Motor neuron (in vitro differentiated cells): Measurements from ENCODE around the gene ANO7. TPM values are rescaled to one million over a fixed set of nuclear protein-coding genes. Genes with fewer than 3 reads are reported as not detected.

ENCODE experiments used
- ATAC-seq, 8 experiments: fragments of 200-7000 bp; cut with Tn5 transposase; replicated peaks in 6 of 8; 2 replicates each; pipeline ENCODE4 v1.8.0; 2021; ENCODE audit warnings: mild to moderate bottlenecking in 8 of 8, moderate library complexity in 8 of 8
- H3K27ac ChIP-seq, 2 donors: fragments of 250-450 bp; sonication (Bioruptor Pico); 2 replicates each; pipeline ENCODE4 v1.9.0; 2021; ENCODE audit warnings: antibody characterized with exemption in 2 of 2, mild to moderate bottlenecking in 2 of 2, moderate library complexity in 1 of 2
- H3K4me1 ChIP-seq, 2 donors: fragments of 250-450 bp; sonication (Bioruptor Pico); replicated peaks in 1 of 2; 2 replicates each; pipeline ENCODE4 v1.6.1; 2021; ENCODE audit warnings: antibody characterized with exemption in 2 of 2, mild to moderate bottlenecking in 2 of 2, moderate library complexity in 1 of 2
- H3K4me3 ChIP-seq, 5 donors: fragments of 250-450 bp; sonication (Bioruptor Pico); 2 replicates each; pipeline ENCODE4 v1.9.0; 2021; ENCODE audit warnings: antibody characterized with exemption in 5 of 5, mild to moderate bottlenecking in 5 of 5, moderate library complexity in 4 of 5
- WGBS, 10 experiments: fragments of 450-650 bp; shearing (Covaris generic); methylation state at CpG; one replicate each; pipeline ENCODE4 v1.0.0; 2022; 5-methylcytosine and 5-hydroxymethylcytosine counted together
- in situ Hi-C, 9 experiments: fragments of 400-800 bp; cut with MboI; loops; one replicate each; pipeline ENCODE4 v1.15.0; 2021; ENCODE audit warnings: low sequenced_read_pairs in 9 of 9, low pct_unique_long_range_greater_than_20kb in 2 of 9; ENCODE audit not compliant: unreplicated experiment in 9 of 9
- total RNA-seq, 8 experiments: library from RNA; unstranded; fragments of 300-600 nt; gene quantifications; 2 replicates each; pipeline versions ENCODE4 v1.2.3 to v1.2.4, GENCODE V29; 2022

ANO7 gene
- total RNA-seq, 8 experiments from 2014 or later, result 0.54 to 3.2 (median 1.7) TPM

DNA sequence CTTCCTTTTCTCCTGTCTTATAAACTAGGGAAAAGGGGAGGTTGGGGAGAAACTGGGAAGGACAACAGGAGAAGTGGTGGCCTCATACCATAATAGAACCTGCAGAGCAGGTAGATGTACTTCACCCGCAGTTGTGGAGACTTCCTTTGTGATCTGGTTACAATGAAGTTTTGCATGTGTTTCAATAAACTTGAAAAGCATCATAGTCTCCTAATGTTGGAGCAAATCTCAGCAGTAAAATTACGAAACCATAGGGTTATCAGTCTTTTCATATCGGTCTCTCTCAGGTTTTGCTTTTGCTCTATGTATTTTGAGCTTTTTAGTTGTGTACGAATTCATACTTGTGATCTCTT, 30.5 kb downstream of the ANO7 start:
- Histone ChIP-seq H3K4me1 (peaks cover 9% of the 10 kb centered on the region in 2 donors), H3K27ac (no peak overlapping the region), H3K4me3 (peak overlapping the region; percentile 34 to 51 (median 49))
- ATAC-seq, result no peak
- in situ Hi-C loops, result loop anchor here in 1 of 9 experiments (25.0 kb wide), 1 partner anchor 357 kb away; the partner anchor contains the start of gene AGXT
- WGBS, 10 experiments, result 22 to 93% (median 47%) methylated on average over 2 to 4 of the region's 4 CpGs

DNA sequence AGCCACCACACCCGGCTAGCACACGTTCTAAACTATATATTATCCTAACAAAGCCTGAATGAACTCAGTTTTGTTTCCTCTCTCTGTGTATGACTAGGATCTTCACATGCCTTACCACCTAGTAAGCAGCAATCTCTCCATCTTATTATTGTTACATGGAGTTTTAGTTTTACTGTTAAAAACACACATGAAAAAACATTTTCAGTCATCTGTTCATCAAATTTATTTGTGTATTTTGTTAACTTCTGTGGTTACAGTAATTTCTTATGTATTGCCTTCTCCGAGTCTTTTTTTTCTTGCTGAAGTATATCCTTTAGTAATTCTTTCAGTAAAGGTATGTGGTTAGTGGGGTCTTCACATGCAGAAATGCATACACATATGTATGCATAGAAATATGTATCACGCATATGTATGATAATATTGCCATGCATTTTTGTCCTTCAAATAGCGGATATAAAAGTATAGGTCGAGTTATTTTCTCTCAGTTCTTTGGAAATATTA, 31.4 kb downstream of the ANO7 start:
- in situ Hi-C loops, result loop anchor here in 1 of 9 experiments (25.0 kb wide), 1 partner anchor 358 kb away; the partner anchor contains the start of gene AGXT
- no peak for ATAC-seq
- Histone ChIP-seq H3K4me3 (no peak overlapping the region), H3K4me1 (peaks cover 9 to 13% of the 10 kb centered on the region in 2 donors), H3K27ac (no peak overlapping the region)
- 40 to 100% (median 90%) methylated on average over 1 to 6 of the region's 6 CpGs for whole genome bisulfite sequencing, 10 experiments

DNA sequence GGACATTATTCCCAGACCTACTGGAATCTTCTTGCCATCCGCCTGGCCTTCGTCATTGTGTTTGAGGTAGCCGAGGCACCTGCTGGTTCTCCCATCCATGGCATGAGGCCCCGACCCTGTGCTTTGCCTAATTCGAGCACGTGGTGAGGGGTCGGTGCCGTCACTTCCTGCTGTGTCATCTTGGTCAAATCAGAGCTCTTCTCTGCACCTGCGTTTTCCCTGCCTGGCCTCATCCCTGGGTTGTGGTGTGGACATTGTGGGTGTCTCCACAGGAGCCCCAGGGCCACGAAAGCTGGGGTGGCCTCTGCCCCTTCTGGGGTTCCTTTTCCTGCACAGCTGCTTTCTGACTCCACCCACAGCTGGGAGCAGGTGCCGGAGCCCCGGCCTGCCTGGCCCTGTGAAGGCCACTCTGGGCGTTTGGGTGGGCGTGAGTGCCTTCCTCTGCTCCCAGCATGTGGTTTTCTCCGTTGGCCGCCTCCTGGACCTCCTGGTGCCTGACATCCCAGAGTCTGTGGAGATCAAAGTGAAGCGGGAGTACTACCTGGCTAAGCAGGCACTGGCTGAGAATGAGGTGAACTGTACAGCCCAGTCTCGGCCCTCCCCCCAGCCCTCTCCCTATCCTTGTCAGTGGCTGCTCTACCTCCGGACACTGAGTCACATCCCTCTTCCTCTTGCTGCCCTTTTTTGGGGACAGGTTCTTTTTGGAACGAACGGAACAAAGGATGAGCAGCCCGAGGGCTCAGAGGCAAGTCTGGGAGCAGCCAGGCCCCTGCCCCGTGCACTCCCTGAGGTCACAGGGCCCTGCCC, 34.9 kb downstream of the ANO7 start:
- peak in 7 of 8 experiments; percentile 3 to 39 (median 20) for ATAC-seq
- WGBS, 10 experiments, result 73 to 100% (median 90%) methylated on average over 1 to 5 of the region's 23 CpGs; no CpG with 5 or more reads in 5 of the 10 experiments
- Histone ChIP-seq H3K4me1 (peaks cover 9 to 10% of the 10 kb centered on the region in 2 donors), H3K27ac (no peak overlapping the region), H3K4me3 (no peak overlapping the region)
- in situ Hi-C loops, result loop anchor here in 1 of 9 experiments (25.0 kb wide), 1 partner anchor 361 kb away; the partner anchor contains the start of gene AGXT

DNA sequence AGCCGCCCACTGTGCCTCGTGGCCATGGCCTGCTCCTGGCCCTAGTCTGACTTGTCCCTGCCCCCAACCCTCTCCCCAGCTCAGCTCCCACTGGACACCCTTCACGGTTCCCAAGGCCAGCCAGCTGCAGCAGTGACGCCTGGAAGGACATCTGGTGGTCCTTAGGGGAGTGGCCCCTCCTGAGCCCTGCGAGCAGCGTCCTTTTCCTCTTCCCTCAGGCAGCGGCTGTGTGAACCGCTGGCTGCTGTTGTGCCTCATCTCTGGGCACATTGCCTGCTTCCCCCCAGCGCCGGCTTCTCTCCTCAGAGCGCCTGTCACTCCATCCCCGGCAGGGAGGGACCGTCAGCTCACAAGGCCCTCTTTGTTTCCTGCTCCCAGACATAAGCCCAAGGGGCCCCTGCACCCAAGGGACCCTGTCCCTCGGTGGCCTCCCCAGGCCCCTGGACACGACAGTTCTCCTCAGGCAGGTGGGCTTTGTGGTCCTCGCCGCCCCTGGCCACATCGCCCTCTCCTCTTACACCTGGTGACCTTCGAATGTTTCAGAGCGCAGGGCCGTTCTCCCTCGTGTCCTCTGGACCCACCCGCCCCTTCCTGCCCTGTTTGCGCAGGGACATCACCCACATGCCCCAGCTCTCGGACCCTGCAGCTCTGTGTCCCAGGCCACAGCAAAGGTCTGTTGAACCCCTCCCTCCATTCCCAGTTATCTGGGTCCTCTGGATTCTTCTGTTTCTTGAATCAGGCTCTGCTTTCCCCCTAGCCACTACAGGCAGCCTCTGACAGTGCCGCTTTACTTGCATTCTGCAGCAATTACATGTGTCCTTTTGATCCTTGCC, 35.8 kb downstream of the ANO7 start:
- Histone ChIP-seq H3K4me1 (peaks cover 4% of the 10 kb centered on the region in 2 donors), H3K4me3 (no peak overlapping the region), H3K27ac (no peak overlapping the region)
- in situ Hi-C loops, result loop anchor here in 1 of 9 experiments (25.0 kb wide), 1 partner anchor 362 kb away; the partner anchor contains the start of gene AGXT
- peak; percentile 42 to 63 (median 54) for ATAC-seq
- 40 to 100% (median 81%) methylated on average over 1 to 6 of the region's 26 CpGs; no CpG with 5 or more reads in 4 of the 10 experiments for WGBS, 10 experiments

DNA sequence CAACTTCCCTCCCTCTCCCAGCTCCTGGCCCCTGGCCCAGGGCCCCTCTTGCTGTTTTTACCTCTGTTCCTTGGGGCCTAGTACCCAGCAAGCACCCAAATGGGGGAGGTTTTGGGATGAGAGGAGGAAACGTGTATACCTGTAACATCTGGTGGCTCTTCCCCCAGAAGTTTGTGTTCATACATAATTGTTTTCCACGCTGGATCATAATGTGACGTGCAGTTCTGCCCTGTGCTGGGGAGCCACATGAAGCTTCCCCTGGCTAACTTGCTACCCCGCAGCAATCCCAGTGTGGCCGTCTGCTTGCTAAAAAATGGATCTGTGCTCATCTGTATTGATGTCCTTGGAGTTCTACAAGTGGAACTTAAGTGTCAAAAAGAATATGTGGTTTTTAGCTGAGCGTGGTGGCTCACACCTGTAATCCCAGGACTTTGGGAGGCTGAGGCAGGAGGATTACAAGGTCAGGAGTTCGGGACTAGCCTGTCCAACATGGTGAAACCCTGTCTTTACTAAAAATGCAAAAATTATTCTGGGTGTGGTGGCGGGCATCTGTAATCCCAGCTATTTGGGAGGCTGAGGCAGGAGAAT, 36.5 kb downstream of the ANO7 start:
- WGBS, 10 experiments, result 50 to 100% (median 94%) methylated on average over 1 to 6 of the region's 8 CpGs; no CpG with 5 or more reads in 2 of the 10 experiments
- no peak overlapping the region for H3K4me3 ChIP-seq
- ATAC-seq, result no peak
- H3K4me1 ChIP-seq, result peaks cover 0 to 4% of the 10 kb centered on the region in 2 donors
- no peak overlapping the region for H3K27ac ChIP-seq
- in situ Hi-C loops, result loop anchor here in 1 of 9 experiments (25.0 kb wide), 1 partner anchor 363 kb away; the partner anchor contains the start of gene AGXT

DNA sequence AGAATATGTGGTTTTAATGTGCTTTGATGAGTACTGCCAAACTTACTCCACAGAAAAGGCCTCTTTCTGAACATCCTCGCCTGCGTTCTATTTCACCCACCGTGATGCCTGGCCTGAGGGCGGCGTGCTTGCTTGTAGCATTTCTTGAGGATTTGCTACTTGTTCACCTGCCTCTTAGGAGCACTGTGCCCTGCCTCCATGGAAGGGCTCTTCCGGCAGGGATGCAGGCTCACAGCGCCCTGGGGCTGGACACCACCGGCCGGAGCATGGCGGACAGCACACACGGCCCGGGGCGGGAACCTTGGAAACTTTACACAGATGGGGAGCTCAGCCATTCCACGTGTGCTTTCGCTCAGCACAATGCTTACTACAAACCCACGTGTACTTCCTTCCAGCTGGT, 37.1 kb downstream of the ANO7 start:
- in situ Hi-C loops, result no loop called here
- WGBS, 10 experiments, result 73 to 100% (median 92%) methylated on average over 1 to 11 of the region's 16 CpGs; no CpG with 5 or more reads in 4 of the 10 experiments
- no peak overlapping the region for H3K27ac ChIP-seq
- no peak overlapping the region for H3K4me3 ChIP-seq
- peaks cover 0 to 4% of the 10 kb centered on the region in 2 donors for H3K4me1 ChIP-seq
- no peak for ATAC-seq

DNA sequence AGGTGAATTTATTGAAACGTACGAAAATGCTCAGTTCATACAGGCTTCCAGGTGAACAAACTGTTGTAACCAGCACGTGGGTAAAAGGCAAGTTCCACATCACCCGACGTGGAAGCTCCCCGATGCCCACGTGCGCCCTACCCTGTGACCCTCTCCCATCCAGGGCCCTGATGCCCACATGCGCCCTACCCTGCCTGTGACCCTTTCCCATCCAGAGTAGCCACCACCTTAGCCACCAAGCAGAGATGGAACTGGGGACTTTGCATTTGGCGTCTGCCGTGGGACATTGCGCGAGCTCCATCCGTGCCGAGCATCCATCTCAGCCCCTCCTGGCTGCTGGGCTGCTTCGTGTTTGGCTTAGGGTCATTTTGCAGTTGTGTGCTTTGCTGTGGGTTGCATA, 37.5 kb downstream of the ANO7 start:
- in situ Hi-C loops, result no loop called here

DNA sequence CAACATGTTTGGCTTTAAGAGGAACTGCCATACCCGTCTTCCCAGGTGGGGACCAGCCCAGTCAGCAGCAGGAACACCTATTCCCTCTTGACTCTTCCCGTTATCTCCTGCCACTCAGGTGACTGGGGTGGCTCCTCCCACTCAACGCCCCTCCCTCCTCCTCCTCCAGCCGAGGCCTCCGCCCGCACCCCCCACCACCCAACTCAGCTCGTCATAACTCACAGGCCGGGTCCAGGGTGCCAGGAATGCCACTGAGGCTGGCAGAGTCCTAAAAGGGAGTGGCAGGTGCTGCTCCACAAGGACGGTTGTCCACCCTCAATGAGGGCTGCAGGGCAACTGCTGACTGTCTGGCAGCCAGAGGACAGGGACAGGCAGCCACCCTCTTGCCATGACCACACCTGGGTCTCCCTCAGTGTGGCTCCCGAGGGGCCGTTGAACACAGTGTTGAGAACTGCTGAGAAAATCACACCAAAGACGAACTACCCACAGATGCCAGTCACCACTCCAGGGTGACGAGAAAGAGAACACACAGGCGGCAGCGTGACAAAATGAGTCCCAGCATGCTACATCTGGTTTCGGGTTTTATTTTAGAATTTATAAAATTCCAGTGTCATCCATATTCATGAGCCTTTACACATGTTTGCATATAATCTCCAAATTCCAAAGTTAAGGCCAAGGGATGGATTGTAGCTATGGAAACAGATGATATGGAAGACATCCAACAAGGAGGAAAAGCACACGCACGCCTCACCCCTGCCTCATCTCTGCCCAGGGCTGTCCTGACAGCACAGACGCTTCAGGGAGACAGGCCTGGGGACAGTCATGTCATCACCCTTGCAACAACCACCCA, 38.5 kb downstream of the ANO7 start:
- no peak overlapping the region for H3K27ac ChIP-seq
- in situ Hi-C loops, result no loop called here
- 10 to 100% (median 82%) methylated on average over 2 to 11 of the region's 19 CpGs; no CpG with 5 or more reads in 3 of the 10 experiments for WGBS, 10 experiments
- no peak overlapping the region for H3K4me3 ChIP-seq
- H3K4me1 ChIP-seq, result peaks cover 0 to 4% of the 10 kb centered on the region in 2 donors
- peak in 3 of 8 experiments; percentile 12 to 76 (median 33) for ATAC-seq

More for the DNA sequence above, 37.5 kb downstream of the ANO7 start:
- ATAC-seq, result no peak
- WGBS, 10 experiments, result 81 to 100% (median 95%) methylated on average over 1 to 6 of the region's 16 CpGs; no CpG with 5 or more reads in 4 of the 10 experiments
- H3K4me1 ChIP-seq, result peaks cover 0 to 4% of the 10 kb centered on the region in 2 donors
- no peak overlapping the region for H3K27ac ChIP-seq
- no peak overlapping the region for H3K4me3 ChIP-seq

DNA sequence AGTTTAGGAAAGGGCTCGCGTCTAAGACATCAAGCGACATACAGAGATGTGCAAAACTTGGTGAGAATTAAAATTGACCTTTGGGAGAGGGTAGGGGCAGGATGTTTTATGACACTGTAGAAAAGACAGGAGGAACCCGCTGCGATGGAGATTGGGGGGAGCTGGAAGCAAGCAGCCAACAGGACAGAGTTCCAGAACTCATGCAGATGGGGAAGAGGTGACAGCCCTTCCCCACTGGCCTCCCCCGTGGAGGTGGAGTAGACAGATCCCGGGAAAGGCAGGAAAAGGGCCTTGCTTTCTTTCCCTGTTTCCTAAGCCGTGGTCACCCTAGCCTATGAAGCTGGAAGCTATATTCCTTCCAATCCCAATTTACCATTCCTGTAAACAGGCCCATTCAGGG, 39.1 kb downstream of the ANO7 start:
- H3K4me1 ChIP-seq, result peaks cover 0 to 4% of the 10 kb centered on the region in 2 donors
- H3K27ac ChIP-seq, result no peak overlapping the region
- ATAC-seq, result no peak
- no peak overlapping the region for H3K4me3 ChIP-seq
- WGBS, 10 experiments, result 80 to 100% (median 92%) methylated on average over 2 to 6 of the region's 8 CpGs; no CpG with 5 or more reads in 5 of the 10 experiments
- in situ Hi-C loops, result no loop called here

DNA sequence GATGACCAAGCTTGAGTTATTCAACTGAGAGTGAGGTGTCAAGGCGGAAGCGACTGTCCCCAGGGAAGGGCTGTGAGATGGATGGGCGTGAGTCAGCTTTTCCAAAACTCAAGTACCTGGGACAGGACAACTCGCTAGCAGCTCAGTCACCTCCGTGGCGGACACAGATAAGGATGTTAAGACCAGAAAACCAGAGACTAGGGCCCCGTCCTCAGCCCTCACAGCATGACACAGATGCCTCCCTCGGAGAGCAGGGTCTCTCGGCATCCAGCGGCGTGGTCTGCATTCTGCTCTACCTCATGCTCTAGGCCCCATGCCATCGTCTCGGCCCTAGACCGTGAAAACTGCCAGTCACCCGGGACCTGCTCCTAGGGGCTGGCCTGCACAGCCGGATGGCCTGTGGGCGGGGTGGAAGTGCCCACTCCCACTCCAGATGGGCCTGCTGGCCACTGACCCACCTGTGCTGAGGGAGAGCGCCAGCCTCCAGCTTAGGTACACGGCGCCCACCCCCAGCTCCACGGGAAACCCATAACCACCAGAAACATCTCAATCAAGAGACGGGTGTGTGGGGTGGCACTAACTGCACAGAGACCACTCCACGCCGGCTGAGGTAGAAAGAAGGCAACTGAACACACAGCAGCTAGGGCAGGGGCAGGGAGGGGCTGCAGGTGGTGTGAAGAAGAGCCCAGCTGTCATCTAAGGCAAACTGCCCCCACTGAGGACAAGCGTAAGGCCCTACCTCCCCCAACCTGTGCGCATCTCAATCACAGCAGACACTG, 39.8 kb downstream of the ANO7 start:
- Histone ChIP-seq H3K4me3 (no peak overlapping the region), H3K4me1 (peaks cover 0 to 4% of the 10 kb centered on the region in 2 donors), H3K27ac (no peak overlapping the region)
- in situ Hi-C loops, result no loop called here
- ATAC-seq, result no peak
- WGBS, 10 experiments, result 80 to 100% (median 88%) methylated on average over 1 to 18 of the region's 26 CpGs; no CpG with 5 or more reads in 4 of the 10 experiments

DNA sequence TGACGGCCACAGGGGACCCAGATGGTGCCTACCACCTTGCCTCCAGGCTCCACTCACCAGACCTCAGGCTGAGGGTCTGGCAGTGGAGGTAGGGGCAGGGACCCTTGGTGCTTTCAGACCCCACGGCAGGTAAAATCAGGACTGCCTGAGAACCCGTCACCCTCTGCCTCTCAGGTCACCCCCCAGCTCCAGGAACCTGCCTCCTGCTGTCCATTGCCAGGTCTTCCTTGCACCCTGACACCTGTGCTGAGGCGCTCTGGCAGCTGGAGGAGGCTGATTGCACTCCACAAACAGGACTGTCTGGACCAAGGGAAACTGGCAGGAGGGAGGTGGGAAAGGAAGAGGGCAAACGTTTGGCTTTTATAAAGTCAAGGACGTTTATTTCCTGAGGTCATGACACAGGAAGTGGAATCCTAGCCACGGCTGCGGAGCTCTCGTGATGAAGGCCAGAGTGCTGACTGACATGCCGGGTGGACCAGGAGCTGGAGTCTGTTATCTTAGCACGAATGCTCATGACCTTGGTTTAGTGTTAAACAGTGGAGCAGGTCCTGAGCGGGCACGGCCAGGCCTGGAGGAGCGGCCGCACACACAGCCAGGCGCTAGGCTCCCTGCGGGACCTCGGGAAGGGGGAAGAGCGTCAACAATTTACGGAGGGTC, 40.5 kb downstream of the ANO7 start:
- no peak for ATAC-seq
- peaks cover 0 to 4% of the 10 kb centered on the region in 2 donors for H3K4me1 ChIP-seq
- WGBS, 10 experiments, result 70 to 96% (median 80%) methylated on average over 2 to 9 of the region's 20 CpGs; no CpG with 5 or more reads in 3 of the 10 experiments
- in situ Hi-C loops, result no loop called here
- H3K4me3 ChIP-seq, result no peak overlapping the region
- no peak overlapping the region for H3K27ac ChIP-seq
